ENCODE data around the gene ERF.
"Not testable (repeated sequence)": the region's sequence is repeated elsewhere in the genome, so short reads cannot be mapped to it uniquely, and the experiment has no call there.

ERF gene

DNA sequence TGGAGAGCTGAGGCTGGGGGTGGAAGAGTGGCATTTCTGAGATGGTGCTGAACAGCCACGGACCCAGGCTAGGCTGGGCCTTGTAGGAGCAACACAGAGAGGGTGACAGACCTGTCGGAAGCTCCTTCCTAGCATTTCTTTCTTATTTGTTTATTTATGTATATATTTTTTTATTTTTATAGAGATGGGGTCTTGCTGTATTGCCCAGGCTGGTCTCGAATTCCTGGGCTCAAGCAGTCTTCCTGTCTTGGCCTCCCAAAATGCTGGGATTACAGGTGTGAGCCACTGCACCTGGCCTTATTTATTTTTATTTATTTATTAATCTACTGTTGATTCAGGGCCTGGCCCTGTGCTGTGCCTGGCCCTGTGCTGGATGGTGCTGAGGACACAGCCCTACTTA, 20.6 kb upstream of the ERF start:
- DNase-seq (ENCODE audit: low read depth in 2 of 2): no peak

DNA sequence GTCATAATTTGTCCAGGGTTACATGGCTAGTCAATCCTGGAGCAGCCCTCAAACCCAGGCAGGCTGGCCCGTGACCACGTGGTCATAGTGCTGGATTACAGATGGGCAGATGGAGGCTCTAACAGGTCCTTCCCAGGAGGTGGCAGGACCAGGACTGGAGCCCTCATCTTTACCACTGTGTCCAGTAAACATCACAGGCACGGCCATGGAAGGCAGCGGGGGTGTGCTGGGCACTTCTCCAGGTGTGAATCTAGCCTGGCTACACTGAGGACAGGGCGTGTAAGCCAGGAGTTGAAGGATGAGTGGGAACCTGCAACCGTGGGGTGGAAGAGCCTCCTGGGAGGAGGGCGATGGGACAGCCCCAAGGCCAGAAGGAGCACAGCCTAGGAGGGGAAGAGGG, 20.2 kb upstream of the ERF start:
- DNase-seq (ENCODE audit: low read depth in 2 of 2): no peak

DNA sequence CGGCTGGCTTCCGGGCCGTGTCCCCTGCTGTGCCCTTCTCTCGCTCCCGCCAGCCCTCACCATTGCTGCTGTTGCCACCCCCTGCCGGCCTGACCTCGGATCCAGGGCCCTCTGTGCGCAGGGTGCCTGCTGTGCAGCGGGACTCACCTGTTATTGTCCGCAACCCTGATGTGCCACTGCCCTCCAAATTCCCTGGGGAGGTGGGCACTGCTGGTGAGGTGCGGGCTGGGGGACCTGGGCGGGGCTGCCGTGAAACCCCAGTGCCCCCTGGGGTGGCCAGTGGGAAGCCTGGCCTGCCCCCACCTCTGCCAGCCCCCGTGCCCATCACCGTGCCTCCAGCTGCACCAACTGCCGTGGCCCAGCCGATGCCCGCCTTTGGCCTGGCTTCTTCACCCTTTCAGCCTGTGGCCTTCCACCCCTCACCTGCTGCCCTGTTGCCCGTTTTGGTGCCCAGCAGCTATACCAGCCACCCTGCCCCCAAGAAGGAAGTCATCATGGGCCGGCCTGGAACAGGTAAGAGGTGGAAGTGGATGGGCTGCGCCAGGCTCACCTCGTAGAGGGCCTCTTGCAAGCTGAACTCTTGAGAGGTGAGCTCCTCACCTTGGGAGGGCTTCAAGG, 19.2 kb upstream of the ERF start:
- no peak for DNase-seq (ENCODE audit: low read depth in 2 of 2)

DNA sequence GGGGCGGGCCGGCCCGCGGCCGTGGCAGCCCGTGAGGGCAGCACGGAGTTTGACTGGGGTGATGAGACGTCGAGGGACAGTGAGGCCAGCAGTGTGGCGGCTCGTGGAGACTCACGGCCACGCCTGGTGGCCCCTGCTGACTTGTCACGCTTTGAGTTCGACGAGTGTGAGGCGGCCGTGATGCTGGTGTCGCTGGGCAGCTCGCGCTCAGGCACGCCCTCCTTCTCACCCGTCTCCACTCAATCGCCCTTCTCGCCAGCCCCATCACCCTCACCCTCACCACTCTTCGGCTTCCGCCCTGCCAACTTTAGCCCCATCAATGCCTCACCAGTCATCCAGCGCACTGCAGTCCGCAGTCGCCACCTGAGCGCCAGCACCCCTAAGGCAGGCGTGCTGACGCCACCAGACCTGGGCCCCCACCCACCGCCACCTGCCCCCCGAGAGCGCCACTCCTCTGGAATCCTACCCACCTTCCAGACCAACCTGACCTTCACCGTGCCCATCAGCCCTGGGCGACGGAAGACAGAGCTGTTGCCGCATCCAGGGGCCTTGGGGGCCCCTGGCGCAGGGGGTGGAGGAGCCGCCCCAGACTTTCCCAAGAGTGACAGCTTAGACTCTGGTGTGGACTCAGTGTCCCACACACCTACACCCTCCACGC, 18.6 kb upstream of the ERF start:
- DNase-seq (ENCODE audit: low read depth in 2 of 2): no peak

DNA sequence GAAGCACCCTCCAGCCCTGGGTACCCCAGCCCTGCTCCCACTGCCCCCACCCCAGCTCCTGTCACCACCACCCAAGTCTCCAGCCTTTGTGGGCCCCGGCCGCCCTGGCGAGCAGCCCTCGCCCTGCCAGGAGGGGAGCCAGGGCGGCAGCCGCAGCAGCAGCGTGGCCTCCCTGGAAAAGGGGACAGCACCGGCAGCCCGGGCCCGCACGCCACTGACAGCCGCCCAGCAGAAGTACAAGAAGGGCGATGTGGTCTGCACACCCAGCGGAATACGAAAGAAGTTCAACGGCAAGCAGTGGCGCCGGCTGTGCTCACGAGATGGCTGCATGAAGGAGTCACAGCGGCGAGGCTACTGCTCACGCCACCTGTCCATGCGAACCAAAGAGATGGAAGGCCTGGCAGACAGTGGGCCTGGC, 18.1 kb upstream of the ERF start:
- no peak for DNase-seq (ENCODE audit: low read depth in 2 of 2)

DNA sequence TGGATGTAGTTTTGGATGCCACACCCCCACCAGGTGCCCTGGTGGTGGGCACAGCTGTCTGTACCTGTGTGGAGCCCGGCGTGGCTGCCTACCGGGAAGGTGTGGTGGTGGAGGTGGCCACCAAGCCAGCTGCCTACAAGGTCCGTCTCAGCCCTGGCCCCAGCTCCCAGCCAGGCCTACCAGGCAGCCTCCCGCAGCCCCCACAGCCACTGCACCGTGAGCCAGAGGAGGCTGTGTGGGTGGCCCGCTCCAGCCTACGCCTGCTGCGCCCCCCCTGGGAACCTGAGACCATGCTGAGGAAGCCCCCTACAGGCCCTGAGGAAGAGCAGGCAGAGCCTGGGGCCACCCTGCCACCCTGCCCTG, 17.6 kb upstream of the ERF start:
- no peak for DNase-seq (ENCODE audit: low read depth in 2 of 2)

DNA sequence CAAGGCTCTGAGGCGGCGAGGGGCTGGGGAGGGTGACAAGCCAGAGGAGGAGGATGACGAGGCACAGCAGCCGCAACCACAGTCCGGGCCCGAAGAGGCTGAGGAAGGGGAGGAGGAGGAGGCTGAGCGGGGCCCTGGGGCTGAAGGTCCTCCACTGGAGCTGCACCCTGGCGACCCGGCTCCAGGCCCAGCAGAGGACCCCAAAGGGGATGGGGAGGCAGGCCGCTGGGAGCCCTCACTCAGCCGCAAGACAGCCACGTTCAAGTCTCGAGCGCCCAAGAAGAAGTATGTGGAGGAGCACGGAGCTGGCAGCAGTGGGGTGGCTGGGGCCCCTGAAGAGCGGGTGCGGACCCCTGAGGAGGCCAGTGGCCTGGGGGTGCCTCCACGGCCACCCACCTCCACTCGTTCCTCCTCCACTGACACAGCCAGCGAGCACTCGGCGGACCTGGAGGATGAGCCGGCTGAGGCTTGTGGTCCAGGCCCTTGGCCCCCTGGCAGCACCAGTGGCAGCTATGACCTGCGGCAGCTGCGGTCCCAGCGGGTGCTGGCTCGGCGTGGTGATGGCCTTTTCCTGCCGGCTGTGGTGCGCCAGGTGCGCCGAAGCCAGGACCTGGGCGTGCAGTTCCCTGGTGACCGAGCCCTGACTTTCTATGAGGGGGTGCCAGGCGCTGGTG, 17.1 kb upstream of the ERF start:
- no peak for DNase-seq (ENCODE audit: low read depth in 2 of 2)

DNA sequence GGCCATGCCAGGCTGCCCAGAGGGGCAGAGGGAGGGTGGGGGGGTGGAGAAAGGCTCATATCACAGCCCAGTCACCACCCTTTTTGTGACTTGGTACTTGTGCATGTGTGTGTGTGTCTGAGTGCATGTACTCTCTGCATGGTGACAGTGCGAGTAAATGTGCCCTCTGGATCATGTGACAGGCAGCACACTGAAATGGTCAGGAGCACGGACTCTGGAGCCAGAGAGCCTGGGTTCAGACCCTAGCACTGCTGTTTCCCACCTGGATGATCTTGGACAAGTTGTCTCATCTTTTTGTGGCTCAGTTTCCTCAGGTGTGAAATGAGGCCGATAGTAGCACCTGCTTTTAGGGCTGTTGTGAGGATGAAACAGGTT, 16.1 kb upstream of the ERF start:
- DNase-seq (ENCODE audit: low read depth in 2 of 2): no peak

DNA sequence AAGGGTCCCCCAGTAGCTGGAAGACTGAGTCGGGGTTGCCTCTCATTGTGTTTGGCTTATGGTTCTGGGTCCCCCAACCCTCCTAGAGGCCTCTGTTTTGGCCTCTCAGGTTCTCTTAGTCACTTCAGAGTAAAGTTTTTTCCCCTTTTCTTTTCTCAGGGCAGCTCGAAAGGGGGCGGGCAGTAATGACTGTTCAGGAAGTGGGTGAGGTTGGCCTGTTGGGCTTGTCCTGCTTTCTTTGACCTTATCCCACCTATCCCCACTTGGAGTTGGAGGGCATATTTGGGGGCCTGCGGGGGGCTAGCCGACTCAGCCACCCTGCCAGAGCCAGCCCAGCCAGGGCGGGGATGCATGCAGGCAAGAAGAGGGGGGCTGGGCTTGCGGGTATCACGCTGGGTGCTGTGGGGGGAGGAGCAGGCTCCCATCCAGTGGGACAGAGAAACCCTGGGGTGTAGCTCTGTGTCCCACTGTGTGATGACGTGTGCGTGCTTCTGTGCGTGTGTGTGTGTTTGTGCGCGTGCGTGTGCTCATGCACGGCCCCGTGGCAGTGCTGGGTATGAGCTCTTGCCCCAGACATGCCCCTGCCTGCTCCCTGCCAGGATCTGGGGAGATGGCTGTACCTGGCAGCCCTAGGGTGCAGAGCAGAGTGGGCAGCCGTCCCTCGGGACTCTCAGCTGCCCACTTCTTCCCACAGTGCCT, 15.6 kb upstream of the ERF start:
- DNase-seq (ENCODE audit: low read depth in 2 of 2): peak in 1 of 2 donors; percentile 44

DNA sequence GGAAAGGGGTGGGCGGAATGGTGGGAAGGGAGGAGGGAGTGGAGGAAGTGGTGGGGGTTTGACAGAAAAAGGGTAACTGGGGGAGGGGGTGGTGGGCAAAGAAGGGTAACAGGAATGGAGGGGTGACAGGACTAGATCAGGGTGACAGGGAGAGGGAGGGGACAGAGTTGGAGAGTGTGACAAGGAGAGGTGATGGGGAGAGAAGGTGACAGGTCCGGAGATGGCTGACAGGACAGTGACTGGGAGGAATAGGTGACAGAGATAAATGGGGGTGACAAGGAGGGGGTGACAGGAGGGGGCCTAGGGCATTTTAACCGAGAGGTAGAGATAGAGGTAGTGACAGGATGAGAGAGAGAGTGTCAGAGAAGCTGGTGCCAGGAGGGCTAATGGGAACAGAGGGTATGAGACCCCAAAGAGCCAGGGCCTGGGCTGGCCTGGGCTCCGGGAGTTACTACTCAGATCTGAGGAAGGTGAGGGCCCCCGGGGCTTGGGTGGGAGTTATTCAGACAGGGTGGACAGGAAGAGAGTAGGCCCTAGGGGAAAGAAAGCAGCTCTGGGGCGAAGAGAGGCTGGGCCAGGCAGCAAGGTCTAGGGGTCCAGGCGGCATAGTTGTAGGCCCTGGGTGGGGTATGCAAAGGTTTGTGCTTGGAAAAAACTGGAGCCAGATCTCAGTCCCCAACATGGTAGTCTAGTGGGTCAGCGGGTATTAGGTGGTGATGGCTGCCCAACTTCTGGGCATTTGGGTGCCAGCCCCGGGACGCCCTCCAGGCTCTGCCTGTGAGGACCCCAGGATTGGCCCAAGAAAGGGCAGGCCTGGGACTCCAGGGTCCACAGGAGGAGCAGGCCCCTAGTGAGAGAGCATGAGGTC, 14.8 kb upstream of the ERF start:
- DNase-seq (ENCODE audit: low read depth in 2 of 2): no peak

DNA sequence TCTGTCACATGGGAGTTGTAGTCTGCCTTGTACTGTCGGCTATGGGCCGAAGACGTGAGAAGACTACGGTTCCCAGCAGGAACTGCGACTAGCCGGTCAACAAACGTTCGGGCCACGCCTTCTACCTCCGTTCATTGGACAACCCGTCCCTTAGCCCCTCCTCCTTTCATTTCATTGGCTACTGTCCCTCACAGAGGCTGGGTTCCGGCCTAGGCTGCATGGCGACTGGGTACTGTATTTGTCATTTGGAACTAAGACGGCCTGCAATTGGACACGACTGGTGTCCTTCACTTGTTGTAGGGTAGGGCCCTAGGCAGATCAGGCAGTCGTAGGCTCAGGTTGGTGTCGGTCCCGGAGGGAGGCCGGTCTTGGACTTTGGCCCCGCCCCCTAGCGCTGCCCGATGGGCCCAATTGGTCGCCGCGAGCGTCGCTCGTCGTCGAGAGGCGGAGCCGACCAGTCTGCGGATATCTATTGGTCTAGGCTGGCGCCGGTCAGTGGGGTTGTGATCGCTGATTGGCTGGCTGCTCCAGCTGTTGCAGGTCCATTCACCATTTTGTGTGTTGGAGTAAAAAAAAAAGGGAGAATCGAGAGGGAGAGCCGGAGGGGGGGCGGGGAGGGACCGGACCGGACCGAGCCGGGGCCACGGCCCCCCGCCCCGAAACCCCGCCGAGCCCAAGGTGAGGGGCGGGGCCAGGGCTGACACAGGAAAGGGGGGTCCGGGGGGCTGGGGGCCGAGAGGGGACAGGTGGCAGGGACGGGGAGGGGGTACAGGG, 14.0 kb upstream of the ERF start, which contains the start of gene CIC:
Gene CIC (plus strand): TSS at position 549 of the 774 bp plus-strand sequence. CDS start 2,532 bp downstream, outside the sequence.
- peak; percentile 99 to 100 for DNase-seq (ENCODE audit: low read depth in 2 of 2)

DNA sequence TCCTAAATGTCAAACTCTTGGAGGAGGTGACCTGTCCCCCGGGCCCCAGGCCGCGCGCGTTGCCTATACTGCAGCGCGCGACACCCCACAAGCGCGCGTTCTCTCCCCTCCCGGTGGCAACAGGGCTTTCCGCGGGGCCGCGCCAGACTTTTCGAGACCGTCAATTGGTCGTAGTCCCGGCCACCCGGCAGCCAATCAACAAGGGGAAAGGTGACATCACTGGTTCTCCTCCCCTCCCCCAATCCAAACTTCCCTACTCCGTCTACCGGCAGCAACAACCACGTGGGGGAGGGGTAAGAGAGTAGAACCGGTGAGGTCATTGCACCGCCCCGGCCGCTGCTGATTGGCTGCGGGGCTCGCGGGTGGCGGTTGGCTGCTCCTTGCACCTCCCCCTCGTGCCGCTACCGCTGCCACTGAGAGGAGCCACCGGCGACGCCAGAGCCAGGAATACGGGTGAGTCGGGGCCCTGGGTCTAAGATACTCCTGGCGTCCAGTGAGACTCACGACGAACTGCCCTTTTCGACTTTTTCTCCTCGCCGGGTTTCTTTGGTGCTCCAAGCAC, 13.3 kb upstream of the ERF start:
- DNase-seq (ENCODE audit: low read depth in 2 of 2): peak; percentile 98

DNA sequence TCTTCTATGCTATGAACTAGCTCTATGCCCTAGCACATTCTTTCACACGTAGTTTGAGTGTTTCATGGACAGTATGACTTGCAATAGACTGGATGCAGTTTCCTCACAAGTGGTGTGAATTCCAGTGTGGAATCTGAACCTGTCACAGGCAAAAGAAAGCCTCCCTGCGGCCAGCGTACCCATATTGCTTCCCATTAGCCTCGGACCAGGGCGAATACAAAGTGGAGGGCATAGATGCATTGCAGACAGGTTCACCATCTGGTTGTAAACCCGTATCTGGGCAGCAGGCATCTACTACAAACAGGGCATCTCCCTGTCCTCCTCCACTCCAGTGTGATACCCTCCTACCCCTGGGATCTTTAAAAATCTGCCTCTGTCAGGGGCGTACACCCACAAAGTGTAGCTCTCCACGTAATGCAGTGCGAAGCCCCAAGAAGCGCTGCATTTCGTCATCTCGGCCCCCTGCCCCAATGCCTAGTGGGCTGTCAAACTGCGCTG, 12.8 kb upstream of the ERF start:
- no peak for DNase-seq (ENCODE audit: low read depth in 2 of 2)

DNA sequence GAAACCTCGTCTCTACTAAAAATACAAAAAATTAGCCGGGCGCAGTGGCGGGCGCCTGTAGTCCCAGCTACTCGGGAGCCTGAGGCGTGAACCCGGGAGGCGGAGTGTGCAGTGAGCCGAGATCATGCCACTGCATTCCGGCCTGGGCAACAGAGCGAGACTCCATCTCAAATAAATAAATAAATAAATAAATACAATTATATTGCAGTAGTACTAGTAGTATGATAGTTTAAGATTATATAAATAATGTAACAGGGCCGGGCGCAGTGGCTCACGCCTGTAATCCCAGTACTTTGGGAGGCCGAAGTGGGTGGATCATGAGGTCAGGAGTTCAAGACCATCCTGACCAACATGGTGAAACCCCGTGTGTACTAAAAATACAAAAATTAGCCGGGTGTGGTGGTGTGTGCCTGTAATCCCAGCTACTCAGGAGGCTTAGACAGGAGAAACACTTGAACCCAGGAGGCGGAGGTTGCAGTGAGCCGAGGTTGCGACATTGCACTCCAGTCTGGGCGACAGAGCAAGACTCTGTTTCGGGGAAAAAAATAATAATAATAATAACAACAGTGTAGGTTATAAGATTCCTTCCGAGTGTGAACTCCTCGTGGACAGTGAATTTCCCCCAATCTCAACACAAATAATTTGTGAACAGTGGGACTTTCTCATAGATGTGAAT, 12.1 kb upstream of the ERF start:
- DNase-seq (ENCODE audit: low read depth in 2 of 2): not testable (repeated sequence)

DNA sequence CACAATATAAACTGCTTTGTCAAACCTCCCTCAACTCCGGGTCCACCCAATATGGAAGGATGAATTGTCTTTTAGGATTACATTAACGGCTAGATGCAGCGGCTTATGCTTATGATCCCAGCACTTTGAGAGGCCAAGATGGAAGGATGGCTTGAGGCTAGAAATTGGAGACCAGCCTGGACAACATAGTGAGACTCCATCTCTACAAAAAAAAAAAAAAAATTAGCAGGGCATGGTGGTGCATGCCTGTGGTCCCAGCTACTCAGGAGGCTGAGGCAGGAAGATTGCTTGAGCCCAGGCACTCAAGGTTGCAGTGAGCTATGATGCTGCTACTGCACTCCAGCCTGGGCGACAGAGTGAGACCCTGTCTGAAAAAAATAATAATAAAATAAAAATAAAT, 11.2 kb upstream of the ERF start:
- DNase-seq (ENCODE audit: low read depth in 2 of 2): not testable (repeated sequence)

DNA sequence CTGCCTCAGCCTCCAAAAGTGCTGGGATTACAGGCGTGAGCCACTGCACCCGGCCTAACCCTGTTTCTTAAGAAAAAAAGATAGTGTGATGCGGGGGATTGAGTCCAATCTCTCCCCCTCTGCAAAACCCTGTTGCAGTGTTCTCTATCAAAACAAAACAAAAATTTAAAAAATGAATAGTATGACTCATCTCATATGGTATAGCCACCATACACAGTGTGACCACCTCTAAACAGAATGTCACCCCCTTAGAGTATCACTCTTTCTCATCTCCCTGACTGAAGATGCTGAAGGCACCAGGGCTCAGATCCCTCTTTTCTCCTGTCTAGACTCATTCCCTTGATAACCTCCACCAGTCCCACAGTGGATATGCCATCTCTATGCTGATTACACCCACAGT, 6.8 kb upstream of the ERF start:
- DNase-seq (ENCODE audit: low read depth in 2 of 2): no peak

DNA sequence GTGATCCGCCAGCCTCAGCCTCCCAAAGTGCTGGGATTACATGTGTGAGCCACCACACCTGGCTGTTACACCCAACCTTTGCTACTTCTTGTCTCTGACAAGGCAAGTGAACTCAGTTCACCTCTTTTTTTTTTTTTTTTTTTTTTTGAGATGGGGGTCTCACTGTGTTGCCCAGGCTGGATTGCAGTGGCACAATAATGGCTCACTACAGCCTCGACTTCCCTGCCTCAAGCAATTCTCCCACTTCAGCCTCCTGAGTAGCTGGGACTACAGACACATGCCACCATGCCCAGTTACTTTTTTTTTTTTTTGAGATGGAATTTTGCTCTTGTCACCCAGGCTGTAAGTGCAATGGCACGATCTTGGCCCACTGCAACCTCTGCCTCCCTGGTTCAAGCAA, 2.9 kb upstream of the ERF start:
- not testable (repeated sequence) for DNase-seq (ENCODE audit: low read depth in 2 of 2)

DNA sequence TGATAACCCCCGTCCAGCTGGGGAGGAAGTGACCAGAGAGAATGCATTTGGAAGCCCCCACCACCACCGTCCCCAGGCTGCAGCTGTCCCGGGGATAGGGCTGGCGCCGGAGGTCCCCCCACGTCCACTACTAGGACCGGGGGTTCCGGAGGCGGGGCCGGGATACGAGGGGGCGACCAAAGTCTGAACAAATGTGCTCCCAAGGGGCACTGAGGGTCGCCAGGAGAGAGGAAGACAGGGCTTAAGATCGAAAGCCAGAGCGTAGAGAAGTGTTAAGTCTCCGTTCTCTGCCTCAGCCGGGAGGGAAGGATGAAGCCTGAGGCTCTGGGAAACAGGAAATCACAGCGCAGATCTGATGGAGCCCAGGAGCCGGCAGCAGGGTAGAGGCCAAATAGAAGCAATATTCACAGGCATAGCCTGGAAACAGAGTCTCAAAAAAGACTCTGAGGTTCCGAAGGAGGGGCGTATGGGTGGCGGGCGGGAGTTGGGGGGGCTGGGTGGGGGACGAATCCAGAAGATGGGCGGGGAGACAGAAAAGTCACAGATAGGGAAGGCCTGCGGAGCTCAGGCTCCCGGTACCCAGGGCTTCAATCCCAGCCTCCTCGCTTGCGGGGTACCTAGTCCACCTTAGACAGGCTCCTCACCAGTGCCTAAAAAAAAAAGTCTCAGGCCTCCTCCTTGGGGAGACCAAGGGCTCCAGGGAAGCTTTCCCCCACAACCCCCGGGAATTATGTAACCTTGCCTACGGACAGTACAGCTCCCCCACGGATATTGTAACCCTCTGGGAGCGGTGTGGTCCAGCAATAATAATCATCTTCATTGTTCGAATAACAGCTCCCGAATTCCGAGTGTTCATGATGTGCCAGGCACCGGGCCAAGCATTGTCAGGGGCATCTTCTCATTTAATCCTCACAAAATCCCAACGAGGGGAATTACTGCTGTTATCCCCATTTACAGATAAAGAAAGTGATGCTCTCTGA, 1.1 kb upstream of the ERF start:
- no peak for DNase-seq (ENCODE audit: low read depth in 2 of 2)

Measured in stimulated activated CD8-positive, alpha-beta memory T cell treated with anti-CD3 and anti-CD28 coated beads, Interleukin-7, amount 100 ng/mL, for 4 hours (primary cell).